DOHH2 (cell line): ENCODE results near the gene EVL.

Experiments
- H3F3A ChIP-seq: fragments of 200-600 bp; sonication (generic), shearing (Covaris generic); 2 replicates; pipeline ENCODE4 v1.6.0; 2016; ENCODE audit warnings: antibody characterized with exemption, mild to moderate bottlenecking; ENCODE audit not compliant: control insufficient read depth, insufficient read depth
- H3K27ac ChIP-seq: fragments of 200-600 bp; sonication (generic); 2 replicates; pipeline ENCODE4 v1.5.1; 2014; ENCODE audit warnings: low read depth, mild to moderate bottlenecking, low read length, moderate library complexity
- H3K27me3 ChIP-seq: fragments of 200-600 bp; sonication (generic); 2 replicates; pipeline ENCODE4 v1.6.1; 2014; ENCODE audit warnings: mild to moderate bottlenecking, low read length, mixed read lengths; ENCODE audit not compliant: control insufficient read depth
- H3K36me3 ChIP-seq: fragments of 200-600 bp; sonication (generic); 2 replicates; pipeline ENCODE4 v1.6.1; 2014; ENCODE audit warnings: mild to moderate bottlenecking, low read length, moderate library complexity, mixed read lengths; ENCODE audit not compliant: control insufficient read depth
- H3K4me1 ChIP-seq: fragments of 200-600 bp; sonication (generic); 2 replicates; pipeline ENCODE4 v1.6.1; 2014; ENCODE audit warnings: mild to moderate bottlenecking, low read length, mixed read lengths; ENCODE audit not compliant: control insufficient read depth
- H3K4me2 ChIP-seq: fragments of 200-600 bp; sonication (generic); 2 replicates; pipeline ENCODE4 v1.6.0; 2014; ENCODE audit warnings: mild to moderate bottlenecking, low read length, moderate library complexity
- H3K4me3 ChIP-seq: fragments of 200-600 bp; sonication (generic); 2 replicates; pipeline ENCODE4 v1.5.1; 2014; ENCODE audit warnings: mild to moderate bottlenecking, low read length, mixed read lengths
- H3K79me2 ChIP-seq: fragments of 200-600 bp; sonication (generic); 2 replicates; pipeline ENCODE4 v1.6.1; 2014; ENCODE audit warnings: mild to moderate bottlenecking, low read length, mixed read lengths; ENCODE audit not compliant: control insufficient read depth
- H3K9me2 ChIP-seq: fragments of 200-600 bp; sonication (generic); replicated peaks from 2 replicates; pipeline ENCODE4 v1.6.1; 2014; ENCODE audit warnings: mild to moderate bottlenecking, low read length, mixed read lengths; ENCODE audit not compliant: control insufficient read depth
- H3K9me3 ChIP-seq: fragments of 200-600 bp; sonication (generic); 2 replicates; pipeline ENCODE4 v1.6.1; 2014; ENCODE audit warnings: antibody characterized with exemption, low read length, mixed read lengths; ENCODE audit not compliant: control insufficient read depth, insufficient read depth
- H4K20me1 ChIP-seq: fragments of 200-600 bp; sonication (generic); 2 replicates; pipeline ENCODE4 v1.6.0; 2014; ENCODE audit warnings: low read depth, mild to moderate bottlenecking, antibody characterized with exemption, low read length, moderate library complexity; ENCODE audit not compliant: control insufficient read depth, insufficient read depth
- EZH2phosphoT487 ChIP-seq: fragments of 200-600 bp; sonication (generic); IDR thresholded peaks from 2 replicates; pipeline ENCODE4 v1.6.1; 2017; ENCODE audit warnings: borderline replicate concordance, mild to moderate bottlenecking, antibody characterized with exemption, low read length, moderate library complexity, mixed read lengths
- TF ChIP-seq, protein P1 (sequence below): fragments of 200-600 bp; sonication (generic); IDR thresholded peaks from one replicate; pipeline ENCODE4 v1.5.1; 2014; ENCODE audit warnings: antibody characterized with exemption, mild to moderate bottlenecking, low read depth, low read length; ENCODE audit not compliant: poor library complexity, severe bottlenecking

Gene EVL

DNA sequence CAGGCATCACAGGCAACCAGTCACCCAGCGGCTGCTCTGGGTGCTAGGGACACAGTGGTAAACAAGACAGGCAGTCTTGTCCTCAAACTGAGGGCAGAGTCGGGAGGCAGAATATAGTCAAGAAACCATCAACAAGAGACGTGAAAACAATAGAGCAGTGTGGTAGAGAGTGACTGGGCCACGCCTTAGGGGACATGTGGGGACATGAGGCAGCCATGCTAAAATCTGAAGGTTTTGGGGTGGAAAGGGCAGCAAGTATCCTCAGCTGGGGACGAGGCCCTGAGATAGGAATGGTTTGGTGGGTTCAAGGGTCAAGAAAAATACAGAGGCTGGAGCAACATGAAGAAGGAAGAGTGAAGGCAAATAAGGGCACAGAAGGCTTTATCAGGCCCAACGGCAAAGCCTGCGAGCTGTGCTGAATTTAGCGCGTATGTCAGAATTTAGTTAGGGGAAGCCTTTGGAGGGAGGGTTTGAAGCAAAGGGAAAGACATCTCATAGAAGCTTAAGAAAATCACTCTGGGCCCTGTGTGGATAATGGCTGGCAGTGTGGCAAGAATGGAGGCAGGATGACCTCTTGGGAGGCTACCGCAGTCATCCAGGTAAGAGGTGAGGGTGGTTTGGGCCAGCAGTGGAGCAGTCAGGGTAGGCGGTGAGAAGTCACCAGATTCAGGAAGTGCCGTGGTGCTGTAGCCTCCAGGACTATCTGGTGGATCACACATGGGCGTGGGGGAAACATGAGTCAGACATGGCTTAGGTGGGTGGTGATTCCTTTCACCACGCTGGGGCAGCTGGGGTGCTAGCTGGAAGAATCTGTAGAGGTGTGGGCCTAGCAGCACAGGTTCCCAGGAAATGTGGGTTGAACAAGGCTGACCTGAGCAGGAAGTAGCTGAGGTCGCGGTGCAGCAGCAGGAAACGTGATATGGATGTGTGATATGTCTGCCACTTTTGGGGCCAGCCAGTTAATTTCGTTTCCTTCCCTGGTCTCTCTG is 3.0 kb downstream of the EVL start:
- Histone ChIP-seq H3F3A (peaks cover 9% of the 10 kb centered on the region; the same call in 1 of the 2 replicates), H3K27me3 (no peaks in the 10 kb centered on the region), H3K4me2 (peak overlapping the region; percentile 92), H3K9me3 (no peaks in the 10 kb centered on the region), H3K36me3 (peaks cover 15% of the 10 kb centered on the region; the same call in 1 of the 2 replicates), H4K20me1 (no peaks in the 10 kb centered on the region), H3K27ac (peak overlapping the region; percentile 88), H3K9me2 (no peaks in the 10 kb centered on the region), H3K4me3 (peak overlapping the region; percentile 70), H3K79me2 (peaks cover 21% of the 10 kb centered on the region), H3K4me1 (peaks cover 70% of the 10 kb centered on the region)
- no peak for TF ChIP-seq EZH2phosphoT487
- TF ChIP-seq, protein P1, sequence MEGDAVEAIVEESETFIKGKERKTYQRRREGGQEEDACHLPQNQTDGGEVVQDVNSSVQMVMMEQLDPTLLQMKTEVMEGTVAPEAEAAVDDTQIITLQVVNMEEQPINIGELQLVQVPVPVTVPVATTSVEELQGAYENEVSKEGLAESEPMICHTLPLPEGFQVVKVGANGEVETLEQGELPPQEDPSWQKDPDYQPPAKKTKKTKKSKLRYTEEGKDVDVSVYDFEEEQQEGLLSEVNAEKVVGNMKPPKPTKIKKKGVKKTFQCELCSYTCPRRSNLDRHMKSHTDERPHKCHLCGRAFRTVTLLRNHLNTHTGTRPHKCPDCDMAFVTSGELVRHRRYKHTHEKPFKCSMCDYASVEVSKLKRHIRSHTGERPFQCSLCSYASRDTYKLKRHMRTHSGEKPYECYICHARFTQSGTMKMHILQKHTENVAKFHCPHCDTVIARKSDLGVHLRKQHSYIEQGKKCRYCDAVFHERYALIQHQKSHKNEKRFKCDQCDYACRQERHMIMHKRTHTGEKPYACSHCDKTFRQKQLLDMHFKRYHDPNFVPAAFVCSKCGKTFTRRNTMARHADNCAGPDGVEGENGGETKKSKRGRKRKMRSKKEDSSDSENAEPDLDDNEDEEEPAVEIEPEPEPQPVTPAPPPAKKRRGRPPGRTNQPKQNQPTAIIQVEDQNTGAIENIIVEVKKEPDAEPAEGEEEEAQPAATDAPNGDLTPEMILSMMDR: no peak

DNA sequence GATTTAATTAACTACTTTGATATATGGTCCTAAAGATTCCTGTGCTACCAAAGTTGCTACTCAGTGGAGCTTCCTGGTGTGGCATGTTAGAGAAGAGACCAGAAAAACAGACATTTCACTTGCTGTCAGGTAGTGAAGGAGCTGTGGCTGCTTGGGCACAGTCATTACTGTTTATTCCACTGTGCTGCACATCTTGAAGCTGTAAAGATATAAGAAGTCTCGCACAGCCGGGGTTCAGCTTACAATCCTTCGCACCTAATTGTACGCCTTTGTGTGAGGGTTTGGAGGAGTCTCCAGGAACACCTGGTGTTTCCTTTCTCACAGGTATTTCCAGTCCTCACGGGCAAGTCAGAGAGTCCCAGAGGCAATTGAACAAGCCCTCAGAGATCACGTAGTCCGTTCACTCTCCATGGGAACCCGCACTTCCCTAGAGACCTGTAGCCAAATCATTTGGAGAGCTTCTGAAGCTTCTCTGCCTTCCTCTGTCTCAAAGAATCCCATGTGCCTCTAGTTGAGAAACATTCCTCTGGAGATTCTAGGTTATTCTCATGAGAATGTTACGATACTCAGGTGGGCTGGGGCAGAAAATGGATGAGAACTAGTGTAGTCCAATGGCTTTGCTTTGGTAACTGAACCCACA is 4.1 kb downstream of the EVL start:
- Histone ChIP-seq H3K9me2 (no peaks in the 10 kb centered on the region), H3K4me1 (peaks cover 71% of the 10 kb centered on the region), H3K9me3 (no peaks in the 10 kb centered on the region), H3K27me3 (no peaks in the 10 kb centered on the region), H3K36me3 (peaks cover 15% of the 10 kb centered on the region; the same call in 1 of the 2 replicates), H3K4me2 (peak overlapping the region; percentile 92), H3K27ac (peak overlapping the region; percentile 88), H4K20me1 (no peaks in the 10 kb centered on the region), H3K4me3 (peak overlapping the region; percentile 70), H3K79me2 (peaks cover 21% of the 10 kb centered on the region), H3F3A (peaks cover 9% of the 10 kb centered on the region; the same call in 1 of the 2 replicates)
- TF ChIP-seq, protein P1: no peak
- no peak for TF ChIP-seq EZH2phosphoT487

DNA sequence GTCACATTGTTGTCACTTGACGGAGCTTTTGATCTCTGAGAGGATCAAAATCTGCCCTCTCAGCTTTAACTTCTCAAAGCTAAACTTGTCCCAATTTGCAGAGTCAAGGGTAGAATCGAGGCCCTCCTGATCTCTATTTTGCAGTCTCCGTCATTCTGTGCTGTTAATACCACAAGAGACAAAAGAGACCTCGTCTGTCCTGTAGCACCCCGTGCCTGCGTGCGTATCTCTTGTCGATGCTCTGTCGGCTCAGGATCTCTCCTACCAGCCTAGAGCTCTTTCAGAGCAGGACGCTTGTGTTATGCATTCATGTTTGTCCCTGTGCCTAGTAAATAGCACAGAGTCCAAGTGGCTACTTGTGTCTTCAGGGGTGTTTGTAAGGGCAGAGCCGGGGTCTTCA is 5.1 kb downstream of the EVL start:
- no peak overlapping the region for H3K4me3 ChIP-seq
- H3F3A ChIP-seq: peaks cover 7% of the 10 kb centered on the region; the same call in 1 of the 2 replicates
- H3K9me3 ChIP-seq: no peaks in the 10 kb centered on the region
- no peak overlapping the region for H3K4me2 ChIP-seq
- peaks cover 21% of the 10 kb centered on the region for H3K79me2 ChIP-seq
- H3K9me2 ChIP-seq: no peaks in the 10 kb centered on the region
- no peak overlapping the region for H3K27ac ChIP-seq
- peaks cover 60% of the 10 kb centered on the region for H3K4me1 ChIP-seq
- H3K36me3 ChIP-seq: peaks cover 13% of the 10 kb centered on the region; the same call in 1 of the 2 replicates
- no peaks in the 10 kb centered on the region for H4K20me1 ChIP-seq
- no peak for TF ChIP-seq EZH2phosphoT487
- TF ChIP-seq, protein P1: no peak
- H3K27me3 ChIP-seq: no peaks in the 10 kb centered on the region
